Heart right ventricle (tissue), 16 donors: ENCODE data around the gene FLNB. TPM values are rescaled to one million over a fixed set of nuclear protein-coding genes. Genes with fewer than 3 reads are reported as not detected.

Experiments used
- ATAC-seq, 8 donors: fragments of 200-7000 bp; cut with Tn5 transposase; one replicate each; pipeline ENCODE4 v1.9.1; 2020; ENCODE audit warnings: mild to moderate bottlenecking in 8 of 8, moderate library complexity in 8 of 8, moderate number of reproducible peaks in 1 of 8
- DNase-seq, 2 donors: peaks; one replicate each; pipeline ENCODE4 v3.0.0-alpha.2; 2020
- H3K27ac ChIP-seq, 10 donors: fragments of 200-600 bp; sonication (generic) in 2 of 10; one replicate each; pipeline versions ENCODE4 v1.5.0 to v1.8.0; 2020 to 2022; ENCODE audit warnings: mild to moderate bottlenecking in 3 of 10
- H3K27me3 ChIP-seq, 7 donors: fragments of 200-600 bp; one replicate each; pipeline ENCODE4 v1.8.0; 2021 to 2022; ENCODE audit warnings: mild to moderate bottlenecking in 2 of 7
- H3K36me3 ChIP-seq, 9 donors: fragments of 200-600 bp; sonication (generic) in 1 of 9; one replicate each; pipeline versions ENCODE4 v1.5.0 to v1.8.0; 2020 to 2022; ENCODE audit warnings: mild to moderate bottlenecking in 2 of 9
- H3K4me1 ChIP-seq, 9 donors: fragments of 200-600 bp; sonication (generic) in 1 of 9; one replicate each; pipeline versions ENCODE4 v1.5.0 to v1.8.0; 2020 to 2022; ENCODE audit warnings: mild to moderate bottlenecking in 4 of 9
- H3K4me3 ChIP-seq, 10 donors: fragments of 200-600 bp; sonication (generic) in 2 of 10; one replicate each; pipeline versions ENCODE4 v1.5.0 to v1.8.0; 2020 to 2022; ENCODE audit warnings: mild to moderate bottlenecking in 7 of 10, moderate library complexity in 2 of 10
- H3K9me3 ChIP-seq, 11 donors: fragments of 200-600 bp in 10 of 11; sonication (generic) in 2 of 11; one replicate each; pipeline versions ENCODE4 v1.5.0 to v1.8.0; 2013 to 2022; ENCODE audit warnings: mild to moderate bottlenecking in 2 of 11, control low read depth in 1 of 11, moderate library complexity in 1 of 11
- WGBS, 2 donors: extraction: QIAGEN DNeasy Blood & Tissue Kit; methylation state at CpG; one replicate each; pipeline ENCODE4 v1.1.7; 2013; ENCODE audit warnings: inconsistent platforms in 1 of 2; 5-methylcytosine and 5-hydroxymethylcytosine counted together
- intact Hi-C, 10 donors: fragments of 100-400 bp; cut with DNase I; formaldehyde crosslinking; loops; one replicate each; pipeline versions ENCODE4 v1.11.1 to v1.14.2; 2022
- polyA plus RNA-seq, 2 donors: library from polyadenylated mRNA; stranded (reverse); fragments of 200-250 nt; gene quantifications; one replicate each; pipeline ENCODE4 v1.2.3, GENCODE V29; 2013
- total RNA-seq, 10 donors: library from RNA; stranded (reverse); fragmentation: NEBNext Ultra II Directional in 3 of 10; extraction: Animal tissue kit (Norgen Biotek cat#: 25700) in 3 of 10; gene quantifications; one replicate each; pipeline versions ENCODE4 v1.2.1 to v1.2.4, GENCODE V29; 2021 to 2023
- TF ChIP-seq, protein P1 (sequence below), 9 donors: fragments of 200-600 bp; sonication (generic) in 2 of 9; IDR thresholded peaks; one replicate each; pipeline versions ENCODE4 v1.5.0 to v1.8.0; 2021 to 2022; ENCODE audit warnings: antibody characterized with exemption in 9 of 9, mild to moderate bottlenecking in 5 of 9, moderate library complexity in 1 of 9
- donor health status: Arrhythmogenic right ventricular cardiomyopathy.
- donor health status: ischemic (EF 13 %, LVEDD 7.1; RV severe dilation, severe dysfunction).
- donor health status: healthy with polysubstance abuse.
- donor health status: DM: no; HTN: yes; CAD: no.
- donor health status: DM: no; HTN: no; CAD: no.
- donor health status: ischemic (EF 25% LVEDD 6.9; RV normal size, moderate dysfunction).
- donor health status: ischemic (EF 25% LVEDD 5.7; RV mildly dilated, moderate dysfunction).
- donor health status: healthy.
- donor health status: DM: yes; HTN: yes; CAD: no.
- donor health status: Ischemic cardiomyopathy.
- donor health status: ischemic (EF 35%, LVEDD 5.7; RV mildly dilated, moderate dysfunction).
- donor health status: nonischemic (EF 11% LVEDD 7.7; RV severe dilation, severe dysfunction).
- donor health status: DM: yes; HTN: yes; CAD: no.
- donor health status: PGD.
- donor health status: ischemic (EF 29% LVEDD 5.4; RV normal size, mild dysfunction).
- donor health status: nonischemic (EF 23%, LVEDD 6.1; RV moderate dilation, normal function).

FLNB gene
- total and polyA plus RNA-seq, 12 donors = 27.4 to 65.3 (median 38.6) TPM

DNA sequence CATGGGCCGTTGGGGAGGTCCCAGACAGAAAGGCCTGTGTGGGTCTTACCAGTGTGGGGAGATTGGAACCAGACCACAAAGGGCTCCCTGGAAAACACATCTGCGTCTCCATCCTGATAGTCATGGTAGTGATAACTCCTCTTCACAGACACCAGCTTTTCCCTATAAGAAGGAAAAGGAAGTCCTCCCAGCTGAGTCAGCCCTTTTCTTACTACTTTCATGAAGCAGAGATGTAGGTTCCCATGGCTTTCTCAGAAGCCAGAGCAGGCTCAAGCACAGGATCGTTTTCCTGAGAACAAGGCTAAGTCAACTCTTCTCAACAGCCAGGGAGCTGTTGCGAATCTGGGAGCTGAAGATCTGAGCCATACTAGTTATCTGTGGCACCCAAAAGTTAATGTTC lies 196.5 kb downstream of the FLNB start:
- no peak overlapping the region for H3K4me3 ChIP-seq
- peaks cover 0 to 19% (median 14%) of the 10 kb centered on the region in 9 donors for H3K4me1 ChIP-seq
- H3K36me3 ChIP-seq = no peaks in the 10 kb centered on the region
- intact Hi-C loops = no loop called here
- peaks cover 0 to 4% (median 0%) of the 10 kb centered on the region in 7 donors for H3K27me3 ChIP-seq
- ATAC-seq (no peak), DNase-seq (no peak)
- peaks cover 0 to 7% (median 0%) of the 10 kb centered on the region in 11 donors for H3K9me3 ChIP-seq
- TF ChIP-seq, protein P1, sequence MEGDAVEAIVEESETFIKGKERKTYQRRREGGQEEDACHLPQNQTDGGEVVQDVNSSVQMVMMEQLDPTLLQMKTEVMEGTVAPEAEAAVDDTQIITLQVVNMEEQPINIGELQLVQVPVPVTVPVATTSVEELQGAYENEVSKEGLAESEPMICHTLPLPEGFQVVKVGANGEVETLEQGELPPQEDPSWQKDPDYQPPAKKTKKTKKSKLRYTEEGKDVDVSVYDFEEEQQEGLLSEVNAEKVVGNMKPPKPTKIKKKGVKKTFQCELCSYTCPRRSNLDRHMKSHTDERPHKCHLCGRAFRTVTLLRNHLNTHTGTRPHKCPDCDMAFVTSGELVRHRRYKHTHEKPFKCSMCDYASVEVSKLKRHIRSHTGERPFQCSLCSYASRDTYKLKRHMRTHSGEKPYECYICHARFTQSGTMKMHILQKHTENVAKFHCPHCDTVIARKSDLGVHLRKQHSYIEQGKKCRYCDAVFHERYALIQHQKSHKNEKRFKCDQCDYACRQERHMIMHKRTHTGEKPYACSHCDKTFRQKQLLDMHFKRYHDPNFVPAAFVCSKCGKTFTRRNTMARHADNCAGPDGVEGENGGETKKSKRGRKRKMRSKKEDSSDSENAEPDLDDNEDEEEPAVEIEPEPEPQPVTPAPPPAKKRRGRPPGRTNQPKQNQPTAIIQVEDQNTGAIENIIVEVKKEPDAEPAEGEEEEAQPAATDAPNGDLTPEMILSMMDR (IDR thresholded peaks at IDR 0.05) = no peak
- WGBS, 2 donors = 81 to 90% methylated on average over 4 of the region's 4 CpGs
- H3K27ac ChIP-seq = no peak overlapping the region

DNA sequence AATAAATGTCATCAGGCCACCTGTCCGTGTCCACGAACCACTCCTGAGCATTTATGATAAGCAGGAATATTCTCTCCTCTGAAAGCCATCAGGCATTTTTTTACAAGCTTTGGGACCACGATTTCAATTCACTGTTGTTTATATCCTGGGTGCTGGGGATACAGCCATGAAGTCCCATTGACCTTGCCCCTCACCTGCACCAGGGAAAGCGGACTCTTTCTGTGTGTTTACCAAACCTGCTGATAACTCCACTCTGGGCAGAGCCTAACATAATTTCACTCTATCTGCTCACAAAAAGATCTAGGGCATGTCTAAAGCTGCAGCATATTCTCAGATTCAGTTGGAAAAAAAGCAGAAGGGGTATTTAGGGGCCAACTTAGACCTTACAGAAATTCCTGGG lies 197.8 kb downstream of the FLNB start:
- Histone ChIP-seq H3K4me3 (no peak overlapping the region), H3K27ac (no peak overlapping the region), H3K9me3 (peaks cover 0 to 7% (median 0%) of the 10 kb centered on the region in 11 donors), H3K27me3 (peaks cover 0 to 4% (median 0%) of the 10 kb centered on the region in 7 donors), H3K36me3 (no peaks in the 10 kb centered on the region), H3K4me1 (peaks cover 0 to 11% (median 5%) of the 10 kb centered on the region in 9 donors)
- intact Hi-C loops = no loop called here
- WGBS, 2 donors = 87 to 92% methylated on average over 4 of the region's 4 CpGs
- DNase-seq (no peak), ATAC-seq (no peak)
- TF ChIP-seq, protein P1 (IDR thresholded peaks at IDR 0.05) = no peak

DNA sequence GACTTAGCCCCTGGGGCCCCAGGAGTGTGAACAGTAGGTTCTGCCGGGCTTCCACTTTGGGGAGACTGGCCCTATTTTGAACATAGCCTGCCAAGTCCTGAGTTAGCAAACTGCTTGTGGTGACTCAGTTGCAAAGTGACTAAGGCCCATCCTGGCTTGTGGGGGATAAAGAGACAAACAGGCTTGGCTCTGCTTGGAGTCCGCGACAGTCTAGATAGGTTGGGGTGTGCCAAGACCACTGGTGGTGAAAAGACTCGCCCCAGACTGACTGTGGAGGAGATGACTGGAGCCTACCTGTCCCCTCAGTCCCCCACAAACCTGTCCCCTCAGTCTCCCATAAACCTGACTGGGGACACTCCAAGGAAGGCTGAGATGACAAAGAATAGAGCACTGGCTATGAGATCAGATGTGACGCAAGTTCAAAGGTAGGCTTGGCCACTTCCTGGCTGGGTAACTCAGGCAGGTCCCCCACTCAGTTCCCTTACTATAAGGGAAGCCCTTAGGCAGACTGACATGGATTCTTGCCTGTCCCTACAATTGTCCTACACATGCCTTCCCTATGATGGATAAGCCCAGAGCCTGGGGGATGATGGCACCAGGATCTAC lies 198.3 kb downstream of the FLNB start:
- 84 to 89% methylated on average over 5 of the region's 5 CpGs for WGBS, 2 donors
- Histone ChIP-seq H3K27me3 (peaks cover 0 to 4% (median 0%) of the 10 kb centered on the region in 7 donors), H3K27ac (no peak overlapping the region), H3K4me1 (peaks cover 0 to 6% (median 2%) of the 10 kb centered on the region in 9 donors), H3K36me3 (no peaks in the 10 kb centered on the region), H3K9me3 (peaks cover 0 to 6% (median 0%) of the 10 kb centered on the region in 11 donors), H3K4me3 (no peak overlapping the region)
- intact Hi-C loops = no loop called here
- ATAC-seq (no peak), DNase-seq (no peak)
- TF ChIP-seq, protein P1 (IDR thresholded peaks at IDR 0.05) = no peak

DNA sequence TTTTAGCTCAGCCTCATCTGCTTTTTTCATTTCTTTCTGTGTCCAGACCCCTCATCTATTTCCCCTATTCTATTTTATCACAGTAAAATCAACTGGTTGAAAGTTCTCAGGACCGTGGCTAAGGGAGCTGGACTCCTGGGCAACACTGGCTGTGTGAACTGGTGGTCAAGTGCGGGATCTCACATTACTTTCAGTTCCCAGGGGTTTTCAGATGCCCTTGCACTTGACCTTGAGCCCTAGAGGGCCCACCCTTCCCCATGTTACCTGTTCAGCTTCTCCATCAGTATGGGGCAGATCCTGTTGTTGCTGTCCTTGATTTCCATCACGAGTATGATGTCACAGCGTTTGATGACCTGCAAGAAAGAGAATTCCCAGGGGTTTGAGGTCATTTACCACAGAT lies 199.7 kb downstream of the FLNB start:
- no peak overlapping the region for H3K27ac ChIP-seq
- 90 to 92% methylated on average over 4 of the region's 4 CpGs for WGBS, 2 donors
- H3K9me3 ChIP-seq = no peaks in the 10 kb centered on the region
- H3K27me3 ChIP-seq = peaks cover 0 to 8% (median 0%) of the 10 kb centered on the region in 7 donors
- ATAC-seq (no peak), DNase-seq (no peak)
- TF ChIP-seq, protein P1 (IDR thresholded peaks at IDR 0.05) = no peak
- peaks cover 0 to 2% (median 0%) of the 10 kb centered on the region in 9 donors for H3K4me1 ChIP-seq
- intact Hi-C loops = no loop called here
- H3K4me3 ChIP-seq = no peak overlapping the region
- H3K36me3 ChIP-seq = no peaks in the 10 kb centered on the region
